Gastroesophageal sphincter (tissue), 4 donors: ENCODE measurements around the gene HRC. TPM values are rescaled to one million over a fixed set of nuclear protein-coding genes. Genes with fewer than 3 reads are reported as not detected.
"Not testable (repeated sequence)": the region's sequence is repeated elsewhere in the genome, so short reads cannot be mapped to it uniquely, and the experiment has no call there.

Source experiments
- ATAC-seq: fragments of 150-250 bp; one replicate; pipeline ENCODE4 v1.9.1; 2016; ENCODE audit warnings: mild to moderate bottlenecking, moderate library complexity
- H3K27ac ChIP-seq, 4 donors: fragments of 200-600 bp; sonication (generic) in 3 of 4; 1 replicate in 3 of 4; 2 replicates in 1 of 4; pipeline ENCODE4 v1.5.1; 2016 to 2019
- H3K27me3 ChIP-seq: fragments of 200-600 bp; sonication (generic); one replicate; pipeline ENCODE4 v1.5.1; 2019
- H3K36me3 ChIP-seq, 2 donors: fragments of 200-600 bp; sonication (generic); one replicate each; pipeline ENCODE4 v1.5.1; 2019; ENCODE audit warnings: control low read depth in 1 of 2
- H3K4me1 ChIP-seq, 3 donors: fragments of 200-600 bp; sonication (generic); 1 replicate in 2 of 3; 2 replicates in 1 of 3; pipeline ENCODE4 v1.5.1; 2016 to 2019; ENCODE audit warnings: control low read depth in 2 of 3
- H3K4me3 ChIP-seq, 2 donors: fragments of 200-600 bp; sonication (generic); one replicate each; pipeline ENCODE4 v1.5.1; 2019; ENCODE audit warnings: mild to moderate bottlenecking in 1 of 2, moderate library complexity in 1 of 2
- H3K9me3 ChIP-seq, 3 donors: fragments of 200-600 bp; sonication (generic); one replicate each; pipeline ENCODE4 v1.5.1; 2017 to 2019; ENCODE audit warnings: control low read depth in 2 of 3
- CTCF ChIP-seq, 4 experiments: fragments of 200-600 bp in 2 of 4; fragments of 450-650 bp in 2 of 4; sonication (generic) in 1 of 4; IDR thresholded peaks; one replicate each; pipeline ENCODE4 v1.5.1; 2017 to 2019; ENCODE audit warnings: antibody characterized with exemption in 4 of 4, mild to moderate bottlenecking in 2 of 4, moderate library complexity in 2 of 4
- EP300 ChIP-seq: sonication (generic); formaldehyde crosslinking; IDR thresholded peaks from one replicate; pipeline ENCODE4 v1.6.1; 2017; ENCODE audit warnings: antibody characterized with exemption, mild to moderate bottlenecking
- POLR2A ChIP-seq, 2 donors: fragments of 450-650 bp; IDR thresholded peaks; one replicate each; pipeline ENCODE4 v1.6.1; 2017; ENCODE audit warnings: antibody characterized with exemption in 2 of 2, mild to moderate bottlenecking in 2 of 2, moderate library complexity in 1 of 2
- POLR2AphosphoS5 ChIP-seq: sonication (generic); formaldehyde crosslinking; IDR thresholded peaks from one replicate; pipeline ENCODE4 v1.6.1; 2017; ENCODE audit warnings: antibody characterized with exemption
- WGBS, 2 donors: methylation state at CpG; one replicate each; pipeline ENCODE4 v1.1.5; 2018; ENCODE audit warnings: low coverage in 1 of 2; 5-methylcytosine and 5-hydroxymethylcytosine counted together
- total RNA-seq, 4 donors: library from RNA; depleted of rRNA; stranded (reverse); fragments of >200 nt; gene quantifications; one replicate each; pipeline ENCODE4 v1.1.0, GENCODE V29; 2016

Gene HRC
- total RNA-seq, 4 donors from 2014 or later, result 1.1 to 3.9 (median 1.8) TPM

- no peaks in the 10 kb centered on the region for H3K9me3 ChIP-seq
- WGBS, 2 donors, result 74 to 93% methylated on average over 3 to 7 of the region's 26 CpGs
- H3K4me3 ChIP-seq, result no peak overlapping the region
- no peak for ATAC-seq
- no peaks in the 10 kb centered on the region for H3K4me1 ChIP-seq
- H3K27ac ChIP-seq, result no peak overlapping the region
- H3K36me3 ChIP-seq, result peaks cover 0 to 82% of the 10 kb centered on the region in 2 donors
- TF ChIP-seq EP300 (no peak), CTCF (IDR thresholded peaks at IDR 0.05) (no peak), POLR2A (IDR thresholded peaks at IDR 0.05) (no peak), POLR2AphosphoS5 (no peak)
- H3K27me3 ChIP-seq, result no peaks in the 10 kb centered on the region
Measured at GRCh38 chr19:49182848-49183375, 27.7 kb upstream of the HRC start.

- 77 to 90% methylated on average over 3 to 8 of the region's 20 CpGs for WGBS, 2 donors
- not testable (repeated sequence) for H3K27me3 ChIP-seq, H3K9me3 ChIP-seq, H3K27ac ChIP-seq, H3K4me3 ChIP-seq, ATAC-seq, H3K4me1 ChIP-seq
- H3K36me3 ChIP-seq, result peaks cover 0 to 75% of the 10 kb centered on the region in 2 donors
Measured at GRCh38 chr19:49182010-49182847, 27.0 kb upstream of the HRC start.

GRCh38 chr19:49180659-49181058 lies 25.5 kb upstream of the HRC start:
- no peak for ATAC-seq
- Histone ChIP-seq H3K27ac (no peak overlapping the region), H3K4me3 (no peak overlapping the region), H3K27me3 (no peaks in the 10 kb centered on the region), H3K4me1 (no peaks in the 10 kb centered on the region), H3K36me3 (peaks cover 0 to 60% of the 10 kb centered on the region in 2 donors), H3K9me3 (no peaks in the 10 kb centered on the region)
- no peak for TF ChIP-seq CTCF (IDR thresholded peaks at IDR 0.05)
- TF ChIP-seq POLR2AphosphoS5, result no peak
- WGBS, 2 donors, result 85 to 91% methylated on average over 4 of the region's 4 CpGs

GRCh38 chr19:49173198-49173597 lies 18.0 kb upstream of the HRC start:
- Histone ChIP-seq H3K9me3 (no peaks in the 10 kb centered on the region), H3K4me1 (no peaks in the 10 kb centered on the region), H3K36me3 (peaks cover 0 to 66% of the 10 kb centered on the region in 2 donors), H3K27me3 (no peaks in the 10 kb centered on the region), H3K4me3 (no peak overlapping the region), H3K27ac (no peak overlapping the region)
- 90 to 100% methylated on average over 1 of the region's 2 CpGs for WGBS, 2 donors
- TF ChIP-seq CTCF (IDR thresholded peaks at IDR 0.05), result no peak
- no peak for TF ChIP-seq POLR2AphosphoS5
- no peak for TF ChIP-seq EP300
- TF ChIP-seq POLR2A (IDR thresholded peaks at IDR 0.05), result no peak
- ATAC-seq, result no peak

- WGBS, 2 donors, result 70% methylated on average over 2 of the region's 23 CpGs; no CpG with 5 or more reads in 1 of the 2 donors
- TF ChIP-seq EP300 (no peak), POLR2A (IDR thresholded peaks at IDR 0.05) (no peak), POLR2AphosphoS5 (no peak), CTCF (IDR thresholded peaks at IDR 0.05) (no peak)
- H3K4me1 ChIP-seq, result peaks cover 0 to 27% (median 14%) of the 10 kb centered on the region in 3 donors
- no peaks in the 10 kb centered on the region for H3K27me3 ChIP-seq
- no peak overlapping the region for H3K27ac ChIP-seq
- peaks cover 0 to 58% of the 10 kb centered on the region in 2 donors for H3K36me3 ChIP-seq
- H3K4me3 ChIP-seq, result no peak overlapping the region
- no peaks in the 10 kb centered on the region for H3K9me3 ChIP-seq
- no peak for ATAC-seq
Measured at GRCh38 chr19:49168421-49168820, 13.2 kb upstream of the HRC start.
